ENCODE data around the gene TBC1D20. TPM values are rescaled to one million over a fixed set of nuclear protein-coding genes. Genes with fewer than 3 reads are reported as not detected.

The TBC1D20 gene
- total RNA-seq, 1 experiment from 2014 or later, result 35.8 TPM

DNA sequence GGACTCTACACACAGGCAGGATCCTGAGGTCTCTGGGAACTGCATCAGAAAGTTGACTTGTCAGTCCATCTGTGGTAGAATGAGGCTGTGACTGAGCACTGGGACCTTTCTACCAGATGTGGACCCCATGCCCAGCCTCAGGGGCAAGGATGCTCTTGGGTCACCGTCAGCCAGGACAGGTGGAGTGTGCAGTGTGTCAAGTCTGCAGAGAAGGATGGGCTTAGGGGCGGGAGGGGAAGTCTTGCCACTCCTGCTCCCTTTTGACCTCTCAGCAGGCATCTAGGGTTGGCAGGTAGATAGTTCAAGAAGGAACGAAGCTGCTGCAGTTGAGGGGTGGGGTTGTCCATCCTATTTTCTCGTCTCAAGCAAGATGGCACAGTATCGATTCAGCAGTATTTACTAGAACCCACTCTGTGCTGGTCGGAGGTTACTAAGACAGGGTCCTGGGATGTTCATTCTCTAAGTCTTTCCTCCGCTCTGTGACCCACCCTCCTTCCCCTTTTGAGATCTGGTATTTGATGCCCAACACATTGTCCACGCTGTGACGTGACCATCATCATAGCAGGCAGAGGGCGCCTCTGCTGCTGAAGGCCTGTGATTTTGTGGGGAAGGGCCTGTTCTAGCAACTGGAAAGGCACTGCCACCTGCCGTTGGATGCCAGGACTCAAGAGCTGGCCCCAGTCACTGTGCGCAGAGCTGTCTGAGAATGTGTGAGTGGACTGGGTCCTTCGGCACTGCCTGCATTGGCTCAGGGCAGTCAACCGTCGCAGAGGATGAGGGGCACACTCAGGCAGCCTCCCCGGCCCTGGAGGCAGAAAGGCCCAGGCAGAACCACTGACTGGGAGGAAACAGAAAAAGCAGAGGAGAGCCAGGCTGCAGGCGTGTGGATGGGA, 31.1 kb downstream of the TBC1D20 start:
- TF ChIP-seq, protein P1, sequence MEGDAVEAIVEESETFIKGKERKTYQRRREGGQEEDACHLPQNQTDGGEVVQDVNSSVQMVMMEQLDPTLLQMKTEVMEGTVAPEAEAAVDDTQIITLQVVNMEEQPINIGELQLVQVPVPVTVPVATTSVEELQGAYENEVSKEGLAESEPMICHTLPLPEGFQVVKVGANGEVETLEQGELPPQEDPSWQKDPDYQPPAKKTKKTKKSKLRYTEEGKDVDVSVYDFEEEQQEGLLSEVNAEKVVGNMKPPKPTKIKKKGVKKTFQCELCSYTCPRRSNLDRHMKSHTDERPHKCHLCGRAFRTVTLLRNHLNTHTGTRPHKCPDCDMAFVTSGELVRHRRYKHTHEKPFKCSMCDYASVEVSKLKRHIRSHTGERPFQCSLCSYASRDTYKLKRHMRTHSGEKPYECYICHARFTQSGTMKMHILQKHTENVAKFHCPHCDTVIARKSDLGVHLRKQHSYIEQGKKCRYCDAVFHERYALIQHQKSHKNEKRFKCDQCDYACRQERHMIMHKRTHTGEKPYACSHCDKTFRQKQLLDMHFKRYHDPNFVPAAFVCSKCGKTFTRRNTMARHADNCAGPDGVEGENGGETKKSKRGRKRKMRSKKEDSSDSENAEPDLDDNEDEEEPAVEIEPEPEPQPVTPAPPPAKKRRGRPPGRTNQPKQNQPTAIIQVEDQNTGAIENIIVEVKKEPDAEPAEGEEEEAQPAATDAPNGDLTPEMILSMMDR (IDR thresholded peaks at IDR 0.05; ENCODE audit: insufficient read depth in 1 of 2, low read depth in 1 of 2, low read length in 1 of 2, severe bottlenecking in 1 of 2, unreplicated experiment in 1 of 2), result peak; percentile 88 to 90
- H3K36me3 Mint-ChIP-seq (ENCODE audit: insufficient read depth, unreplicated experiment), result peaks cover 86% of the 10 kb centered on the region
- H3K27ac Mint-ChIP-seq (ENCODE audit: unreplicated experiment), result peak overlapping the region; percentile 42
- H3K27me3 Mint-ChIP-seq (ENCODE audit: insufficient read depth, unreplicated experiment), result no peaks in the 10 kb centered on the region
- intact Hi-C loops (cut with micrococcal nuclease; ENCODE audit: unreplicated experiment), result loop anchor here (1.0 to 2.0 kb wide), 4 partner anchors 24 to 308 kb away; no protein-coding TSS in a partner anchor
- Histone ChIP-seq H3K36me3 (ENCODE audit: control insufficient read depth, insufficient read depth, low read length) (peaks cover 2% of the 10 kb centered on the region; the same call in 1 of the 2 replicates), H3K9me3 (no peaks in the 10 kb centered on the region), H3K4me3 (ENCODE audit: low read depth, low read length) (no peak overlapping the region), H3K27me3 (replicated peaks; ENCODE audit: control insufficient read depth, insufficient read depth, low read length) (no peaks in the 10 kb centered on the region), H3K4me1 (no peaks in the 10 kb centered on the region)
- peak; percentile 83 to 84 for DNase-seq
- no peaks in the 10 kb centered on the region for H3K9me3 Mint-ChIP-seq (ENCODE audit: unreplicated experiment)
- POLR2A ChIA-PET, result interaction anchor here (0.6 to 1.5 kb wide), 3 partner anchors 24 to 319 kb away, joined by 3 to 4 read pairs (median 4); no protein-coding TSS in a partner anchor
- CTCF ChIA-PET, result interaction anchor here (0.6 to 1.9 kb wide), 22 partner anchors 8 to 308 kb away, joined by 3 to 47 read pairs (median 5); partner anchors contain the start of genes NRSN2, RBCK1 and TRIB3
- H3K4me3 Mint-ChIP-seq (ENCODE audit: unreplicated experiment), result no peak overlapping the region
- H3K4me1 Mint-ChIP-seq (ENCODE audit: low read depth, unreplicated experiment), result no peaks in the 10 kb centered on the region
- no TSS peak for BruUV-seq (replicated peaks)

DNA sequence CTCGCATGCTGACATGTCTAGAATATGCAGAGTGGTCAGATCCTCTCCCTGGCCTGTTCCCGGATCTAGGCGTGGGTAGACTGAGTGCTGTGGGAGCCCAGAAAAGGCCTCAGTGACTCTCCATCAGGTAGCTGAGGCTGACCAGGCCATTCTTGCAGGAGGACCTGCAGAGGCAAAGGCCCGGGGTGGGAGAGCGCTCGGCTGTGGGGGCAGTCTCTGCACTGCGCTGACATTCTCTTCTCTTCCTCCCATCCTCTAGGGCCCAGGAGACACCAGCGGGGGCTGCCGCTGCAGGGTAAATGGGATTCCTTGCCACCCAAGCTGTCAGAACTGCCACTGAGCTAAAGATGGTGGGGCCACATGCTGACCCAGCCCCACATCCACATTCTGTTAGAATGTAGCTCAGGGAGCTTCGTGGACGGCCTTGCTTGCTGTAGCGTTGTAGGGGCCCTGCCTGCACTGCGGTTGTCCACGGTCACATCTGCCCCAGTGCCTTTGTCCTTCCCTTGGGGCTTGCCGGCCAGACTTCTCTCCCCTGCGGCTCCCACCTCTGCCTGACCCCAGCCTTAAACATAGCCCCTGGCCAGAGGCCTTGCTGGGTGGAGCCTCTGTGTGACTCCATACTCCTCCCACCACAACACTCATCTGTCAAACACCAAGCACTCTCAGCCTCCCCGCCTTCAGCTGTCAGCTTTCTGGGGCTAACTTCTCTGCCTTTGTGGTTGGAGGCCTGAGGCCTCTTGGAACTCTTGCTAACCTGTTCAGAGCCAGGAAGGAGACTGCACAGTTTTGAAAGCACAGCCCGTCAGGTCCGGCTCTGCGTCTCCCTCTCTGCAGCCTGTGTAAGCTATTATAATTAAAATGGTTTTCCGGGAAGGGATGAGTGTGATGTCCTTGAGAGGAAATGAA, 32.0 kb downstream of the TBC1D20 start:
- CTCF ChIA-PET, result interaction anchor here (0.7 to 1.9 kb wide), 4 partner anchors 68 to 100 kb away, joined by 3 to 47 read pairs (median 6); no protein-coding TSS in a partner anchor

More for the DNA sequence above, 32.0 kb downstream of the TBC1D20 start:
- H3K4me1 Mint-ChIP-seq (ENCODE audit: low read depth, unreplicated experiment), result no peaks in the 10 kb centered on the region
- DNase-seq, result no peak
- intact Hi-C loops (cut with micrococcal nuclease; ENCODE audit: unreplicated experiment), result loop anchor here (2.0 kb wide), 1 partner anchor 308 kb away; no protein-coding TSS in a partner anchor
- Histone ChIP-seq H3K4me1 (no peaks in the 10 kb centered on the region), H3K9me3 (no peaks in the 10 kb centered on the region), H3K27me3 (replicated peaks; ENCODE audit: control insufficient read depth, insufficient read depth, low read length) (no peaks in the 10 kb centered on the region), H3K4me3 (ENCODE audit: low read depth, low read length) (no peak overlapping the region), H3K36me3 (ENCODE audit: control insufficient read depth, insufficient read depth, low read length) (0 out of 2 replicates have a peak, but pooled peaks cover 2% of the 10 kb centered on the region)
- no TSS peak for BruUV-seq (replicated peaks)
- POLR2A ChIA-PET, result no interaction called here
- no peaks in the 10 kb centered on the region for H3K9me3 Mint-ChIP-seq (ENCODE audit: unreplicated experiment)
- H3K4me3 Mint-ChIP-seq (ENCODE audit: unreplicated experiment), result no peak overlapping the region
- no peak overlapping the region for H3K27ac Mint-ChIP-seq (ENCODE audit: unreplicated experiment)
- H3K27me3 Mint-ChIP-seq (ENCODE audit: insufficient read depth, unreplicated experiment), result no peaks in the 10 kb centered on the region
- H3K36me3 Mint-ChIP-seq (ENCODE audit: insufficient read depth, unreplicated experiment), result peaks cover 82% of the 10 kb centered on the region
- TF ChIP-seq, protein P1 (IDR thresholded peaks at IDR 0.05; ENCODE audit: insufficient read depth in 1 of 2, low read depth in 1 of 2, low read length in 1 of 2, severe bottlenecking in 1 of 2, unreplicated experiment in 1 of 2), result no peak

All from Caco-2 (cell line).